Hematopoietic multipotent progenitor cell (in vitro differentiated cells): ENCODE measurements around the gene PLCG1. TPM values are rescaled to one million over a fixed set of nuclear protein-coding genes. Genes with fewer than 3 reads are reported as not detected.
A peak's percentile ranks its signal among the peaks of the same experiment; 100 is the strongest.
"Not testable (repeated sequence)": the region's sequence is repeated elsewhere in the genome, so short reads cannot be mapped to it uniquely, and the experiment has no call there.

Experiments used
- DNase-seq, 3 donors: peaks; one replicate each; pipeline ENCODE4 v3.0.0-alpha.2; 2011 to 2015; ENCODE audit warnings: low read depth in 2 of 3, low spot score in 2 of 3
- total RNA-seq: library from RNA; depleted of rRNA; stranded (reverse); fragments of >200 nt; gene quantifications from one replicate; pipeline ENCODE4 v1.2.3, GENCODE V29; 2012

The PLCG1 gene
- total RNA-seq, 1 donor, result 16.4 TPM

DNA sequence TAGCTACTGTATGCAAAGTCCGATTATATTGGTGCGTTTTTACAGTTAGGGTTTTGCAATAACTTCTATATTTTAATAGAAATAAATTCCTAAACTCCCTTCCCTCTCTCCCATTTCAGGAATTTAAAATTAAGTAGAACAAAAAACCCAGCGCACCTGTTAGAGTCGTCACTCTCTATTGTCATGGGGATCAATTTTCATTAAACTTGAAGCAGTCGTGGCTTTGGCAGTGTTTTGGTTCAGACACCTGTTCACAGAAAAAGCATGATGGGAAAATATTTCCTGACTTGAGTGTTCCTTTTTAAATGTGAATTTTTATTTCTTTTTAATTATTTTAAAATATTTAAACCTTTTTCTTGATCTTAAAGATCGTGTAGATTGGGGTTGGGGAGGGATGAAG, 13.7 kb upstream of the PLCG1 start:
- DNase-seq, result no peak

DNA sequence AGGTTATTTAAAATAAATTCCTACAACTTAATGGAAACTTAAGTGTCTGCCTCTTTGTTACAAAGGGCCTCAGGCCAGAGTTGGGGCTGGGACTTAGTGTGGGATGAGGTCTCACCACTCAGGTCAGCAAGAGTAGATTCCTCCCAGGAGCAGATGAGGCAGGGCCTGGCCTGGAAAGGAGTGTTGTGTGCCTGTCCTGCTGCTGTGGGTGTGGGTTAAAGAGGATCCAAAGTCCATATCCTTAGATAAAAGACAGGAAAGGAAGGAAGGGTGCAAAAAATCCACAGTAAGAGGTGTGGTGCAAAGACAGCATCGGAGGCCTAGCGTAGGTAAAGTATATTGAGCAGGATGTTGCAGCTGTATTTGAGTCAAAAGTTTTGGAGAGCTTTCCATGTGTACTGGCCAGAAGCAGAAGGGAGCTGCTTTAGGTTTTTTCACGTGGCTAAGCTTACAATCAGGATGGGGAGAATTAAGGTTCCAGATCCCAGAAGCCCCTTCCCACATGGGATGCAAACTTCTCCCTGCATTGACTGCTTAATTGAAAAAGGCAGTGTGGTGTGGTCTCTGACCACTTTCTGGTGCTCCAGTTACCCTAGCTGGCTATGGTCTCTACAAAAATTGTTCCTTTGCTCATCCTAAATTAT, 12.8 kb upstream of the PLCG1 start:
- DNase-seq, result no peak

DNA sequence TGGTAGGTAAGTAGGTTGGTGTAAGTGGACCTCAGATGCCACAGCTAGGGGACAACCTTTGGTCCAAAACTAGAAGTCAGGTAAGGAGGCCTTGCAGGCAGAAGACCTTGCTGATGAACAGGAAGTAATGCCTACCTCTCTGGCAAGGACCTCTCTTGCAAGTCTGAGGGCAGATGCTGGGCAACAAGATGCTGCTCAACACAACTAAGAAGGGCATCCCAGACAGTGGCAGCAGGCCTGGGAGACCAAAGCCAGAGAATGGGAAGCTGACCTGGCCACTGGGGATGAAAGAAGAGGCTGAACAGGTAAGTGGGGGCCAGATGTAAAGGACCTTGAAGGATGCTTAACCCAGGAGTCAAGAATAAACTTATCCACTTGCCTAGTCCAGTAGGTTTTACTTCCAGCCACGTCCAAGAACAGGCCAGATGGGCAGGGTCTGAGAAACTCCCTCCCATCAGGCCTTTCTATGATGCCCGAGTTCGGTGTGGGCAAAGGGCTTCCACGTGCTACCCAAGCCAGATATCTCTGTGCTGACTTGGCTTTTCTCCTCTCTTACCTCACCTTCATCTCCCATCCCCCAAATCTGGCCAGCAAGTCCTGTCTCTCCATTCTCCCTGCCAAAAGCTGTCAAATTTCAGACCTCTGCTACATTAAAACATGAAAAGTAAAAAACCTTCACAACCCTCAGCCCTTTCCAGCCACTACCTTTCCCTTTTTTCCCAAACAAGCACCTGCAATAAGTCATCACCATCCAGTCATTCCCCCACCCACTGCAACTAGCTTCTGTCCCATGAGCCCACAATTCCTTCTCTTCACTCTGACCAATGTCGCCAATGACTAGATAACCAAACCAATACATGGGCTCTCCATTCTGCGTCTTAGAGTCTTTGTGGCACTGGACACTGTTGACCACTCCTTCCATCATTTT, 11.5 kb upstream of the PLCG1 start:
- DNase-seq, result no peak

DNA sequence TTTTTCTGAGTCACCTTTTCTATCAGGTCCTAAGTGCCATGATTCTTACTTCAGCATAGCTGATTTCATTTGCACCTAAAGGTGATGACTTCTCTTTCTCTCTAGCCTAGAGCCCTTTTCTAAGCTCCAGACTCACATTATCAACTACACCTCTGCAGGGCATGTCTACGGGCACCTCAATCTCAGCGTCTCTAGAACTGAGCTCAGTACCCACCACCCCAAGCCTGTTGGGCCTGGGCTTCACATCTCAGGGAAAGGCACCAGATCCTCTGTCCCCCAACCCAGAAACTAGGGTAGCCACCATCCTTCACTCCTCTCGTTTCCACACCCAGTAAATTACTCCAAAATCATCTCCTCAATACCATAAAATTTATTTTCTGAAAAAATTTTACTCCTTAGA, 10.6 kb upstream of the PLCG1 start:
- no peak for DNase-seq

DNA sequence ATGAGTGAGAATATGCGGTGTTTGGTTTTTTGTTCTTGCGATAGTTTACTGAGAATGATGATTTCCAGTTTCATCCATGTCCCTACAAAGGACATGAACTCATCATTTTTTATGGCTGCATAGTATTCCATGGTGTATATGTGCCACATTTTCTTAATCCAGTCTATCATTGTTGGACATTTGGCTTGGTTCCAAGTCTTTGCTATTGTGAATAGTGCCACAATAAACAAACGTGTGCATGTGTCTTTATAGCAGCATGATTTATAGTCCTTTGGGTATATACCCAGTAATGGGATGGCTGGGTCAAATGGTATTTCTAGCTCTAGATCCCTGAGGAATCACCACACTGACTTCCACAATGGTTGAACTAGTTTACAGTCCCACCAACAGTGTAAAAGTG, 9.0 kb upstream of the PLCG1 start:
- not testable (repeated sequence) for DNase-seq

DNA sequence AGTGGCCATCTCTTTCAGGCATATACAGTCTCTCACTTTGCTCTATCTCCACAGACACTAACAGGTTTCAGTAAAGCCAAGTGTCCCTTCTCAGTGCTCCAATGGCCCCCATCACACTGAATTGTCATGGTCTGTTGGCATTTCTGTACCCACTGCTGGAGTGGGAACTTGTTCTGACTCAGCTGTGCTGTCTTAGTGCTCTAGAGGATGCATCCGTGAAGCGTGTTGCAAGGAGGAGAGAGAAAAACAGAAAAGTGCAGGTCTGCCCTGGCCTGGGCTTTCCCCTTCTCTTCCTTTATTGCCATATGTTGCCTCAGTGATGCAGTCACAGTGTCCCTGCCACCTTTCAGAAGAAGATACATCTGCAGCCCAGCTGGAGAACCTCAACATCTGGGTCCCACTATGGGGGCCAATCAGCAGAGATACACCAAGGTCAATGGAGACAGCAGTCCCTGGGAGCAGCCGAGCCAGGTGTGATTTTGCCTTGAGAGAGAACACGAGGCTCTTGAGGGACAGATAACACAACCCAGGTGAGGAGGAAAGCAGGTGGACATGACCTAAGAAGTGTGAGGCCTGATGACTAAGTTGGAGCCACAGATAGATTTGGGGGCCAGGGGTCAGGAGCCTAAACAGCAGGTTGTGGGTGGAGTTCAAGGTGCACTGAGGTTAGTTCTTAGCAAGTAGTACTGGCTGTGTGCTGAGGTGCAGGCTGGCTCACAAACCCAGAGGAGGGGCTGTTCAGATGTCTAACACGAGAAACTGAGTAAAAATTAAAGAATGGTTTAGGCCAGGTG, 5.6 kb upstream of the PLCG1 start:
- DNase-seq, result no peak

DNA sequence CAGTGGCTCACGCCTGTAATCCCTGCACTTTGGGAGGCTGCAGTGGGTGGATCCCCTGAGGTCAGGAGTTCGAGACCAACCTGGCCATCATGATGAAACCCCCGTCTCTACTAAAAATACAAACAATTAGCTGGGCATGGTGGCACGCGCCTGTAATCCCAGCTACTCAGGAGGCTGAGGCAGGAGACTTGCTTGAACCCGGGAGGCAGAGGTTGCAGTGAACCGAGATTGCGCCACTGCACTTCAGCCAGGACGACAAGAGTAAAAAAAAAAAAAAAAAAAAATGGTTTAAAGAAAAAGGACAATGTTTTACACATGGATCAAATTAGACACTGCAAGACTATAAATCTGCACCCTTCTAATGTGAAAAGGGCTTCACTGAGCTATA, 5.0 kb upstream of the PLCG1 start:
- DNase-seq, result not testable (repeated sequence)

DNA sequence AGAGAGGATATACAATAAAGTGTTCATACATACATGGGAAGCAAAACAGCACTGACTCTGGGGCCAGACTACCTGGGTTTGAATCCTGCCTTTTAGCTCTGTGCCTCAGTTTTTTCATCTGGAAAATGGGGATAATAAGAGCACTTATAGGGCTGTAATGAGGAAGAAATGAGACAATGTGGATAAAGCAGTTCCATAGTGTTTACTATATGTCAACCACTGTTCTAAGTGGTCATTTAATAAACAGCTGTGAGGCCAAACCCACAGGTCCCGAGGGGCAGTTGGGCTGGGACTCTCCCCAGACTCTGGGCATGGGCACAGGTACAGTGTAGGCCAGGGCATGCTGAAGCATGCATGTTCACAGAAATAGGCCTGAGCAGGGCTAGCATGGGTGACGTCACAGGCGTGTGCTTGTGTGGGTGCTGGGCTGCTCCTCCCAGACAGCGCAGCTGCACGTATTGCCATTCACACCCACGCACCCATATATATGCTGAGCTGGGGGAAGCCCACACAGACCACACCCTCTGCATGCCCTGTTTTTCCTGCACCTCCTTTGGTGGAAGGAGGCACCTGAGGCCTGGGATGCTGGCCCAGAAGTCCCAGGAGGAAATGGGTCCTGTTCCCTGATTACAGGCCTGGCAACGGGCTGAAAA, 3.5 kb upstream of the PLCG1 start:
- DNase-seq, result no peak

DNA sequence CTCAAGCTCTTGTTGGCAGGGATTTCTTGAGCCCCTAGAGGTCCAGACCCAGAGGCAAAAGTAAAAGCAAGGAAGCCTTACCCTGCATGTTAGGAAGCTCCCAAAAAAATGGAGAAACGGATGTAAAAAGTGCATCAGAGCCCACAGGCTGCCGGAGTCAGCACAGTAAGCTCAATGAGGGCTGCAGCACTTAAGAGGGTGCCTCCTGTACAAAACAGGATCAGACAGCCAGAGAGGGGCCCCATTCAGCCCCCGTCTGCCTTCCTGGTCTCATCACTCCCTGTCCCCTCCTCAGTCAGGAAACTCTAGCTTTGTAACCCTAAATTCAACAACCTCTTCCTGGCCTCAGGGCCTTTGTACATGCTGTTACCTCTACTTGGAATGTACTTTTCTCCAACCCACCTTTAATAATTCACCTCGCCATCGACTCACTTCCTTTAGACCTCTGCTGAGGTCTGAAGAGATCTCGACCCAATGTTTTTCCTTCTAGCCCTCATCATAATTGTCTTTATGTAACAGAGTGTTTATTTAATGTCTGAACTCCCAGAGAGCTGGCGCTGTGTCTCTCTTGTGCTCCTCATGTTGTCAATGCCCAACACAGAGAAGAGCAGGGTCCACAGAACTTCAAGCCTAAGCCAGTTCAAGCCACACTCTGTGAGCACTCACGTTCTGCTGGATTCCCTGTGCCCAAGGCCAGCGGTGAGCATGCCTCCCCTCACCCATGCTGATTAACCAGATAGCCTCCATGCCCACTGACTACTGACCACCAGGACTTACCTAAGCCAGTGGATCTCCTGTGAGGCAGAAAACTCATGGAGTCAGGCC, 2.8 kb upstream of the PLCG1 start:
- no peak for DNase-seq

DNA sequence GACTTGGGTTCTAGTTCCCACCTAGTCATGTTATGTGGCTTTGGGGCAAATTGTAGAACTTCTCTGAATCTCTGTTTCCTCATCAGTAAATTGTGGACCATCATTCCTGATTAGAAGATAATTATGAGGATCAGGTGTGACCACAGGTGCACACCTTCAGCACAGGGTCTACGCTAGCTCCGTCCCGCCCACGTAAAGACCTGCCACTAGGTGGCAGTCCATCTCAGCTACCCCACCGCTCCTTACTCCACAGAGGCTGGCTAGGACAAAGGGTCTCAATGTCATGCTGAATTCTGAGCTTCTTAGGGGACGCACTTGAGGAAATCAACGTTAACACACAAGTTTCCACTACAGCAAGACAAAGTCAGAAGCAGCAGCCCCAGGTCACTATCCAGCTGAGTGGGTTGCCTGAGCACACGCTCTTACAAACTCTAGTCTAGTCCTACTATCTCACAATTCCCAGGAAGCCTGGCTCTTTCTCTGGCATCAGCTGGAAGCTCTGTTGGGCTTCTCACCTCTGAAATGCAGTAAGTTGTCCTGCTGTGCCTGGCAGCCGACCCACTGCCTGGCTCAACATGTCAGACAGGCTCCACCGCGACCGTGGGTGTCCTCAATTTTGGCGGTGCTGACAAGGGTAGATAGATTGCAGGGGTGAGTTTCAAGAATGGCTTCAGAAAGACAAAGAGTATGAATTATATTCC, 2.0 kb upstream of the PLCG1 start:
- peak; percentile 51 to 65 (median 53) for DNase-seq

DNA sequence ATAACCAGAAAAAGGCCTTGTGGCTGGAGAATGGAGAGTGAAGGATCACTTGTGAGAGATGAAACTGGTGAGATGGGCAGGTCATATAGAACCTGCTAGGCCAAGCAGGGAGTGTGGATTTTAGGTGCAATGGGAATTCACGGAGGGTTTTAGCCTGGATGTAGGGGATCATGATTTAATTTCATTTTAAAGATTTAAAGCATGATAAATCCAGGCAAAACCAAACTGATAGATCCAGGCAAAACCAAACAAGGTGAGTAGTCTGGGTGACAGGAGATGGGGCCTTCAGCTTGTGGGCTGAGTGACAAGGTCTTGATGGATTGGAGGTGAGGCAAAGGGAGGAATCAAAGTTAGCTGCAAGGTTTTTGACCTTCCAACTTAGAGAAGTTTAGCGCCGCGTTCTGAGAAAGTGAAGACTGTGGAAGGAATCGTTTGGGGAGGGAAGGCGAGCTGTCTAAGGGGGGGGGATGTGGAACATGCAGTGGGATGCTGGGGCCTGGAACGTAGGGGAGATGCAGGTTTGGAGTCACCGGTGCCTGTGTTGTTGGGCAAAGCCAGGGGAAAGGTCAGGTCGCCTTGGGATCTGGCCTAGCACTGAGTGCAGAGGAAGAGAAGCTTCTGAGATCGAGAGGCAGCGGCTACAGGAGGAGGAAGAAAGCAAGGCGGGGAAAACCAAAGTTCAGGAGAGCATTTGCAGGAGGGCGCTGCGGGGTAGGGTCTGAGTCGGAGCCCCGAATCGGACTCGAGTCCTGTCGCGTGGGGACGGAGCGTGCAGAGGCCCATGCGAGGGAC, 1.3 kb upstream of the PLCG1 start:
- peak in 2 of 3 donors; percentile 16 to 18 for DNase-seq

DNA sequence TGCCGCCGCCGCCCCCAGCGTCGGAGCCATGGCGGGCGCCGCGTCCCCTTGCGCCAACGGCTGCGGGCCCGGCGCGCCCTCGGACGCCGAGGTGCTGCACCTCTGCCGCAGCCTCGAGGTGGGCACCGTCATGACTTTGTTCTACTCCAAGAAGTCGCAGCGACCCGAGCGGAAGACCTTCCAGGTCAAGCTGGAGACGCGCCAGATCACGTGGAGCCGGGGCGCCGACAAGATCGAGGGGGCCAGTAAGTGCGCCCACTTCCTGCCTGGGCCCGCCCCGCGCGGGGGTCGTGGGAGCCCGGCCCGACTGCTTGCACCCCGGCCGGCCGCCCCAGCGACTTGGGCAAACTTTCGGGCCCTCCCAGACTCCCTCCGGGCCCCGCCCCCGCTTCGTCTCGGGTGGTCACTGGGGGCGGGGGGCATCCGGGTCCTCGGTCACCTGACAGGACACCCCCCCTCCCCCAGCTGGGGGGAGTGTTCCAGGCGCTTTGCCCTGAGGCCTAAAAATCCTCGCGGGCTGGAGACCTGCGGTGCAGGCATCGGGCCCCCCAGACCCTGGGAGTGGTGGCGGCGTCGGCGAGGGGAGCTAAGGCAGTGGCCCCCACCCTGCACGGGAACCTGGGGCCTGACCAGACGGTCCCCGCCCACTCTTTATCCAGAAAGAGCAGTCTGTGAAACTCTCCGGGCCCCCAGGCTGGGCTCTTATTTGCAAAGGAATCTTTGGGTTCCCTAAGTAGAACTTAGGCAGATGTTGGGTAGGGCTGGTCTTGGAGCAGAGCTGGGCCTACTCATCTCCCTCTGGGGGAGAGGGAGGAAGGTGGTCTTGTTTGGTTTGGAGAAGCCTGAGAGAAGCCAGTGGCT, 501 bp downstream of the PLCG1 start:
- peak in 2 of 3 donors; percentile 40 to 59 for DNase-seq

DNA sequence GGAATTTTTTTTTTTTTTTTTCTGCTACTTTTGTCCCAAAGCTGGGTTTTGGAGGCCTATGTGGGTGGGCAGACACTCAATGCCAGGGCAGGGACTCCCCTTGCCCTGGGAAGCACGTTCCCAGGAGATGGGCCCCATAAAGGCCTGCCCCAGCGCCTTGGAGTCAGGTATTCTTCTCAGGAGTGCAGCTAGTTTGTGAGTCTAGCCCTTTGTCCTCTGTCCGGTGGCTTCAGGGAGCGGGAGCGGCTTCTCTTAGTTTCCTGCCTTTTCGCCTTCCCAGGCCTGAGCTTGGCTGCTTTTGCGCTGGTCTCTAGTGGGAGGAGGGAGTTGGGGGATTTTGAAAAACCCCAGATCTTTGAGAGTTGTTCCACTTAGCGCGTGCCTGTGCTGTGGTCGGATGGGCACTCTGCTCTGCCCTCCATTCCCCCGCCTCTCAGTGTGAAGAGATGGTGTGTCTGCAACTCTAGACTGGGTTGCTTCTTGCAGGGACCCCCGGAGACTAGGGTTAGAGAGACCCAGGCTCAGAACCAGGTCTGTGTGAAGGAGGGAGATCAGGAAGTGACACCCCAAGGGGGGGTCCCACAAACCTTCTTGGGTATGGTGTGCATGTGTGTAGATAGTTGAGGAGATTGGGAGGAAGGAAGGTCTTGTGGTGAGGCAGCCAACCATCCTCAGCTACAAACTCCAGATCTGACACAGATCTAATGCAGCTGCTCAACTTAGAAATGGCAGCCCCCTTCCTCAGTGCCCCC, 1.3 kb downstream of the PLCG1 start:
- peak in 2 of 3 donors; percentile 20 to 50 for DNase-seq

DNA sequence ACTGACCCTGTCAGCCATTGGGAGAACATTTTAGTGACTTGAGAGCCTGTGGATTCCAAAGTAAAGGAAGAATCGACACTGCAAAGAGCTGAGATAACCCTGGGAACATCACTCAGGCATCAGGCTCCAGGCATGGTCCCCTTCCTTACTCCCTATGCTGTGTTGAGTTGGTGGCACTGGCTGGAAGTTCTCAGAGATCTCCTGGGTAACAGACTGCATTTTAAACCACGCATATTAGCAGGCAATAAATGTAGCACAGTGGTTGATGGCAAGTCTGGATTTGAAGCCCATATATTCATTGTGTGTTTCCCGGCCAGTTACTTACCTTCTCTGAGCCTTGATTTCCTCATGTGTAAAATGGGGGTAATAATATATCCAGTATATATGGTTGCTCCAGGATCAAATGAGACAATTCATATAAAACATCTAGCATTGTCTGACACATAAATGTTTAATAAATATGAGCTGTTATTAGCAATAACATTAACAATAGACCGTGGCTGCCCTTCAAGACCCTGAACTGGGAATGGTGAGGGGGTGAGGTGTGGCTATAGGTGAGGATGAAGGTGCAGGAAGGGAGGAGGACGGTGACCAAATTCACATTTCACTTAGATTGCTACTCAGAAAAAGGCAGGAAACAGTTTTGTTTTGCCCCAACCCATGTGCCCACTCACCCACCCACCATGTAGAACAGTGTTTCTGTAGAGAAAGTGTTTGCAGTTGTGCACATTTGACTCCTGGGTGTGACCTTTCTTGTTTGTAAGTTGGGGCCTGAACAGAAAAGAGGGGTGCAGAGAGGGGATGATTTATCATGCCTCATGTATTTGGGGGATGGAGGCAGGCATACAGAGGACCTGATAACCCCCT, 2.1 kb downstream of the PLCG1 start:
- DNase-seq, result no peak

DNA sequence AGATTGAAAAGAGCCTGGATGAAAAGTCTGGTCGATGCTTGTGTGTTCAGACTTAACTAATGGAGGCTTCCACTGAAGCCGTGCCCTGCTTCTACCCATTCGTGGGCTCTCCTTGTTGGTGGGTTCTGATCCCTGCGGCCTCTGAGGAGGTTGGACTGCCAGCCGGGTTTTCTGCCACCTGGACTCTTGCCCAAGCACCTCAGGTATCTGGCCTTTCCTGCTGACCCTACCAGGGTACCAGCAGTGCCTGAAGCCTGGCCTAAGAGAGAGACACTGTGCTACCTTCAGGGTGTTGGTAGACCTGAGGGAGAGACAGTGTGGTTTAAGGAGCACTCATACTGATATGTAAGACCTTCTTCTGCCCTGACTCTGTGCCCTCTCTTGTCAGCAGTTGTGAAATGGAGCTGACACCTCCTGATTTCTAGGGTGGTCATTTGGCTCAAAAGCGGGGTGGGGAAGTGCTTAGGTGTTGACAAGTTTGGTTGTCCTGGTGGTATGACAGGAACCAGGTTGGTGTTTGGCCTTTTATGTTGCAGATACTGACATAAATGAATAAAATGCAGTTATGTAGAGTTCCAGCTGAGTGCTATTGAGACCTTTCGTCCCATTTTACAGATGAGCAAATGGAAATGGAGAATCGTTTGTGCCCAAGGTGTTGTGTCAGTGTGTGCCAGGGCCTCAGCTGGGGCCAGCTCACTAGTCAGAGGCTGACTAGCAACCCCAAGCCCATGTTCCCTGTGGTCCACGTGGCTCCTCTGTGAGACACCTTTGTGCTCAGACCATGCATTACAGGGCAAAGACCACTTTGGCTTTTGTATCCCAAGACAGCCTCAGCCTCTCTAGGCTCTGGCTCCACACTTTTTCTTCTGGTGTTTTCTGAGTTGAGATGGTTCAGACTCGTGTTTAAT, 3.1 kb downstream of the PLCG1 start:
- DNase-seq, result no peak
